Prostate gland (tissue), 2 donors: ENCODE results near the gene RECQL. TPM values are rescaled to one million over a fixed set of nuclear protein-coding genes. Genes with fewer than 3 reads are reported as not detected.
A peak's percentile ranks its signal among the peaks of the same experiment; 100 is the strongest.

Experiments used
- DNase-seq: peaks from one replicate; pipeline ENCODE4 v3.0.0-alpha.2; 2019; ENCODE audit warnings: low spot score
- H3K27ac ChIP-seq, 2 donors: fragments of 200-600 bp; sonication (generic); 2 replicates each; pipeline ENCODE4 v1.5.1; 2017 to 2019
- H3K27me3 ChIP-seq: fragments of 200-600 bp; sonication (generic); replicated peaks from 2 replicates; pipeline ENCODE4 v1.5.1; 2019; ENCODE audit not compliant: insufficient read depth
- H3K36me3 ChIP-seq, 2 donors: fragments of 200-600 bp; sonication (generic); 1 replicate in 1 of 2; 2 replicates in 1 of 2; pipeline versions ENCODE4 v1.5.1 to v1.8.1; 2017 to 2019
- H3K4me1 ChIP-seq: fragments of 200-600 bp; sonication (generic); replicated peaks from 2 replicates; pipeline ENCODE4 v1.5.1; 2019
- H3K4me3 ChIP-seq, 2 donors: fragments of 200-600 bp; sonication (generic); 2 replicates each; pipeline ENCODE4 v1.5.1; 2017 to 2019
- H3K9me3 ChIP-seq: fragments of 200-600 bp; sonication (generic); 2 replicates; pipeline ENCODE4 v1.5.1; 2017
- CTCF ChIP-seq, 4 experiments: fragments of 200-600 bp in 2 of 4; fragments of 450-650 bp in 2 of 4; sonication (generic) in 2 of 4; IDR thresholded peaks; 1 replicate in 3 of 4; 2 replicates in 1 of 4; pipeline ENCODE4 v1.5.1; 2016 to 2019; ENCODE audit warnings: antibody characterized with exemption in 4 of 4, mild to moderate bottlenecking in 2 of 4, moderate library complexity in 2 of 4
- POLR2A ChIP-seq: fragments of 450-650 bp; IDR thresholded peaks from one replicate; pipeline ENCODE4 v1.6.1; 2016; ENCODE audit warnings: antibody characterized with exemption, mild to moderate bottlenecking
- POLR2AphosphoS5 ChIP-seq: sonication (generic); formaldehyde crosslinking; IDR thresholded peaks from one replicate; pipeline ENCODE4 v1.6.1; 2017; ENCODE audit warnings: antibody characterized with exemption
- WGBS: methylation state at CpG from one replicate; pipeline ENCODE4 v1.1.5; 2018; 5-methylcytosine and 5-hydroxymethylcytosine counted together
- intact Hi-C: fragments of 100-400 bp; cut with DNase I; formaldehyde crosslinking; loops from one replicate; pipeline ENCODE4 v1.14.2; 2022
- total RNA-seq, 2 donors: library from RNA; depleted of rRNA; stranded (reverse); fragments of >200 nt; gene quantifications; one replicate each; pipeline ENCODE4 v1.1.0, GENCODE V29; 2016

Gene RECQL
- total RNA-seq, 2 donors from 2014 or later, result 19.8 to 23.3 TPM

- no peak for DNase-seq
- TF ChIP-seq CTCF (IDR thresholded peaks at IDR 0.05), result no peak
- TF ChIP-seq POLR2A, result no peak
- TF ChIP-seq POLR2AphosphoS5, result no peak
- H3K36me3 ChIP-seq, result no peaks in the 10 kb centered on the region
- H3K27ac ChIP-seq, result no peak overlapping the region
- peaks cover 6% of the 10 kb centered on the region for H3K4me1 ChIP-seq
- intact Hi-C loops, result no loop called here
- no peaks in the 10 kb centered on the region for H3K27me3 ChIP-seq
- no peaks in the 10 kb centered on the region for H3K9me3 ChIP-seq
- H3K4me3 ChIP-seq, result no peak overlapping the region
- WGBS, result 77% methylated on average over 2 of the region's 2 CpGs
Observed at GRCh38 chr12:21507849-21508248, 6.4 kb upstream of the RECQL start.

- Histone ChIP-seq H3K36me3 (no peaks in the 10 kb centered on the region), H3K27ac (no peak overlapping the region), H3K27me3 (no peaks in the 10 kb centered on the region), H3K4me3 (no peak overlapping the region), H3K9me3 (no peaks in the 10 kb centered on the region), H3K4me1 (peaks cover 10% of the 10 kb centered on the region)
- DNase-seq, result no peak
- 41% methylated on average over 2 of the region's 2 CpGs for WGBS
- intact Hi-C loops, result no loop called here
- TF ChIP-seq POLR2A, result no peak
- TF ChIP-seq CTCF (IDR thresholded peaks at IDR 0.05), result no peak
- no peak for TF ChIP-seq POLR2AphosphoS5
Observed at GRCh38 chr12:21505888-21506287, 4.5 kb upstream of the RECQL start.

GRCh38 chr12:21502872-21503271 is 1.4 kb upstream of the RECQL start:
- no peak for TF ChIP-seq CTCF (IDR thresholded peaks at IDR 0.05)
- no peak for TF ChIP-seq POLR2AphosphoS5
- no peak for TF ChIP-seq POLR2A
- Histone ChIP-seq H3K27me3 (no peaks in the 10 kb centered on the region), H3K27ac (no peak overlapping the region), H3K36me3 (no peaks in the 10 kb centered on the region), H3K4me3 (peak overlapping the region in 1 of 2 donors; percentile 93), H3K9me3 (no peaks in the 10 kb centered on the region), H3K4me1 (peaks cover 10% of the 10 kb centered on the region)
- DNase-seq, result no peak
- 73% methylated on average over 1 of the region's 1 CpG for WGBS
- intact Hi-C loops, result loop anchor here (5.0 kb wide), 1 partner anchor 154 kb away; the partner anchor contains the start of gene LDHB

DNA sequence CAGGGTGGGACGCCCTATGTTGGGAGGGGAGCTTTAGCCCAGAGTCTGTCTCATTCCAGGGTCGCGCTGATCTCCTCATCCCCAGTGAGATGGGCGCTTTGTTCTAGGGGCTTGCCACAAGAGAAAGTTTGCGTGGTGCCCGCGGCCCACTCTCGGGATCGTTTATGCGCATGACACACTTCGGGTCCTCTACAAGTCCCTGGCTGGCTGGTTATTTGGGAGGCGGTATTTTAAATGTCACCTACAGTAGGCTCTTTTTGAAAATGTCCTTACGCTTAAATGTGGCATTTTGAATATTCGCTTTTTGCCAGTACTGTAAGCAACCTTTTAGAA is 695 bp upstream of the RECQL start:
- intact Hi-C loops, result loop anchor here (5.0 kb wide), 1 partner anchor 155 kb away; the partner anchor contains the start of gene LDHB
- TF ChIP-seq CTCF (IDR thresholded peaks at IDR 0.05) (no peak), POLR2AphosphoS5 (no peak), POLR2A (no peak)
- 0% methylated on average over 12 of the region's 14 CpGs for WGBS
- peak overlapping the region; percentile 89 to 93 for H3K4me3 ChIP-seq
- no peaks in the 10 kb centered on the region for H3K36me3 ChIP-seq
- peak; percentile 7 for DNase-seq
- no peaks in the 10 kb centered on the region for H3K27me3 ChIP-seq
- H3K27ac ChIP-seq, result peak overlapping the region; percentile 77 to 83
- peaks cover 10% of the 10 kb centered on the region for H3K4me1 ChIP-seq
- H3K9me3 ChIP-seq, result no peaks in the 10 kb centered on the region

- no peaks in the 10 kb centered on the region for H3K27me3 ChIP-seq
- intact Hi-C loops, result loop anchor here (5.0 kb wide), 1 partner anchor 156 kb away; the partner anchor contains the start of gene LDHB
- H3K4me3 ChIP-seq, result peak overlapping the region; percentile 89 to 93
- DNase-seq, result no peak
- no peaks in the 10 kb centered on the region for H3K9me3 ChIP-seq
- H3K36me3 ChIP-seq, result peaks cover 0 to 3% of the 10 kb centered on the region in 2 donors
- TF ChIP-seq POLR2AphosphoS5 (no peak), POLR2A (no peak), CTCF (IDR thresholded peaks at IDR 0.05) (no peak)
- 9% methylated on average over 8 of the region's 8 CpGs for WGBS
- peaks cover 6% of the 10 kb centered on the region for H3K4me1 ChIP-seq
- H3K27ac ChIP-seq, result peak overlapping the region; percentile 50 to 83
Observed at GRCh38 chr12:21500786-21501257, 613 bp downstream of the RECQL start.
